ENCODE data around the gene GYS1.

- TF ChIP-seq CTCF (conservative IDR thresholded peaks at IDR 0.05 in 1 of 2, IDR thresholded peaks at IDR 0.05 in 1 of 2; ENCODE audit: low read depth in 1 of 2, low read length in 2 of 2) (no peak), EZH2 (IDR thresholded peaks at IDR 0.05; ENCODE audit: low read length, missing control alignments) (no peak)
Observed at GRCh38 chr19:48968179-48968661, 24.9 kb downstream of the GYS1 start.

Measured in fibroblast of lung (primary cell).